Right lobe of liver (tissue), 6 donors: ENCODE data around the gene UROC1. TPM values are rescaled to one million over a fixed set of nuclear protein-coding genes. Genes with fewer than 3 reads are reported as not detected.

Experiments used
- ATAC-seq, 4 donors: fragments of 200-7000 bp; cut with Tn5 transposase; one replicate each; pipeline ENCODE4 v1.9.1; 2020; ENCODE audit warnings: mild to moderate bottlenecking in 4 of 4, moderate library complexity in 4 of 4
- DNase-seq, 3 donors: peaks; one replicate each; pipeline ENCODE4 v3.0.0-alpha.2; 2020
- H3K27ac ChIP-seq, 3 donors: fragments of 200-600 bp; one replicate each; pipeline ENCODE4 v1.8.0; 2022
- H3K27me3 ChIP-seq, 2 donors: fragments of 200-600 bp; one replicate each; pipeline ENCODE4 v1.8.0; 2022
- H3K36me3 ChIP-seq, 4 donors: fragments of 200-600 bp; sonication (generic) in 1 of 4; one replicate each; pipeline versions ENCODE4 v1.5.1 to v1.8.0; 2017 to 2022; ENCODE audit warnings: control low read depth in 1 of 4
- H3K4me1 ChIP-seq, 4 donors: fragments of 200-600 bp; sonication (generic) in 1 of 4; one replicate each; pipeline versions ENCODE4 v1.5.1 to v1.8.0; 2017 to 2022; ENCODE audit warnings: control low read depth in 1 of 4
- H3K4me3 ChIP-seq, 3 donors: fragments of 200-600 bp; one replicate each; pipeline ENCODE4 v1.8.0; 2022
- H3K9me3 ChIP-seq, 4 donors: fragments of 200-600 bp; sonication (generic) in 1 of 4; one replicate each; pipeline versions ENCODE4 v1.5.1 to v1.8.0; 2017 to 2022; ENCODE audit warnings: control low read depth in 1 of 4
- POLR2A ChIP-seq: fragments of 450-650 bp; IDR thresholded peaks from one replicate; pipeline ENCODE4 v1.6.1; 2017; ENCODE audit warnings: antibody characterized with exemption, mild to moderate bottlenecking
- WGBS: methylation state at CpG from one replicate; pipeline ENCODE4 v1.1.6; 2018; ENCODE audit warnings: low coverage, low lambda C conversion rate; ENCODE audit not compliant: insufficient coverage; ENCODE audit errors: missing lambda C conversion rate; 5-methylcytosine and 5-hydroxymethylcytosine counted together
- intact Hi-C, 2 donors: fragments of 100-400 bp; cut with DNase I; formaldehyde crosslinking; loops; one replicate each; pipeline versions ENCODE4 v1.11.2 to v1.14.1; 2022
- total RNA-seq, 6 experiments: library from RNA; depleted of rRNA in 2 of 6; stranded (reverse); fragments of >200 nt in 2 of 6; fragmentation: NEBNext Ultra II Directional in 3 of 6; extraction: Animal tissue kit (Norgen Biotek cat#: 25700) in 3 of 6; gene quantifications; one replicate each; pipeline versions ENCODE4 v1.1.0 to v1.2.4, GENCODE V29; 2016 to 2023
- TF ChIP-seq, protein P1 (sequence below), 4 donors: fragments of 200-600 bp in 3 of 4; fragments of 450-650 bp in 1 of 4; IDR thresholded peaks; one replicate each; pipeline versions ENCODE4 v1.5.1 to v1.8.0; 2016 to 2022; ENCODE audit warnings: antibody characterized with exemption in 4 of 4, mild to moderate bottlenecking in 2 of 4
- donor health status: DM: no; HTN: yes; CAD: no.
- donor health status: DM: no; HTN: no; CAD: no.
- donor health status: DM: no; HTN: no; CAD: no.
- donor health status: DM: no; HTN: yes; CAD: no.
- donor health status: DM: no; HTN: yes; CAD: no.

Gene UROC1
- total RNA-seq, 6 experiments from 2014 or later = 15.1 to 101 (median 55.8) TPM

DNA sequence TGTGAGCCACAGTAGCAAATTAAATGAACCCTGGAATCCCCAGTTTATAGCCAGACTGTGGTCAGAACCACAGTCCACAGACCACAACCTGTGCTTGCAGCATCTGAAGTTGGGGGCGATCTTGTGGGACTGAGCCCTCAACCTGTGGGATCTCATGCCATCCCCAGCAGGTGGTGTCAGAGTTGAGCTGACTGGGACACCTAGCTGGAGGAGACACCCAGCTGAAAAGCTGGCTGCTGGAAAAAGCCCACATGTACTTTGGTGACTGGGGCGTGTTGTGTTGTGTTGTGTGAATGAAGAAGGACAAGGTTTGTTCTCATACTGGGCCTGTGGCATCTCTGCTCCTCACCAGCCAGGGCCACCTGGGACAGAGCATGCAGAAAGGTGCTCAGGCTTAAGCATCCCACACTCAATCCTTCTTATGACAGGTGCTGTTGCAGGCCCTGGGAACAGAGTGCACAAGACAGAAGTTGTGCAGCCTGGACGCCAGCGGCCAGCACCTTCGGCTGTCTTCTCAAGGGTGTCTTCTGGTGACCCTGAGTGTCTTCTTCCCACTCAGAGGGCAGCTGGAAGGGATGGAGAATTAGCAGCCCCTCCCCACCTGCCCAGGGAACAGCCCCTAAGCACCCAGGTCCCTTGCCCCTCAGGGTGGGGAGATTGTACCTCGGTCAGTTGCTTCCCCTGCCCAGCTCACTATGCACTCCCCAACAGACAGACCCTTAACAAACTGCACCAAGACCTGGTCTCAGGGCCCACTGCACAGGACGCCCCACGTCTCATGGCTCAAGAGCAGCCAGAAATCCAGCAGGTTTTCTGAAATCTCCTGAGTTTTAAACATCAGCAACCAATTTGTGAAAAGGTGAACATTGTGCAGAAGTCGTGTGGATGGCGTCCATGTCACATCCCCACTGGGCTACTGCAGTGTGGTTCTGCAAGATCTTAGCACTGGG, 2.2 kb upstream of the UROC1 start:
- Histone ChIP-seq H3K36me3 (no peaks in the 10 kb centered on the region), H3K4me1 (peaks cover 0 to 49% (median 17%) of the 10 kb centered on the region in 4 donors), H3K9me3 (no peaks in the 10 kb centered on the region), H3K27me3 (no peaks in the 10 kb centered on the region), H3K4me3 (no peak overlapping the region), H3K27ac (no peak overlapping the region)
- 81% methylated on average over 2 of the region's 10 CpGs for WGBS
- intact Hi-C loops = no loop called here
- ATAC-seq (no peak), DNase-seq (peak in 2 of 3 donors; percentile 20 to 39)
- no peak for TF ChIP-seq POLR2A
- TF ChIP-seq, protein P1, sequence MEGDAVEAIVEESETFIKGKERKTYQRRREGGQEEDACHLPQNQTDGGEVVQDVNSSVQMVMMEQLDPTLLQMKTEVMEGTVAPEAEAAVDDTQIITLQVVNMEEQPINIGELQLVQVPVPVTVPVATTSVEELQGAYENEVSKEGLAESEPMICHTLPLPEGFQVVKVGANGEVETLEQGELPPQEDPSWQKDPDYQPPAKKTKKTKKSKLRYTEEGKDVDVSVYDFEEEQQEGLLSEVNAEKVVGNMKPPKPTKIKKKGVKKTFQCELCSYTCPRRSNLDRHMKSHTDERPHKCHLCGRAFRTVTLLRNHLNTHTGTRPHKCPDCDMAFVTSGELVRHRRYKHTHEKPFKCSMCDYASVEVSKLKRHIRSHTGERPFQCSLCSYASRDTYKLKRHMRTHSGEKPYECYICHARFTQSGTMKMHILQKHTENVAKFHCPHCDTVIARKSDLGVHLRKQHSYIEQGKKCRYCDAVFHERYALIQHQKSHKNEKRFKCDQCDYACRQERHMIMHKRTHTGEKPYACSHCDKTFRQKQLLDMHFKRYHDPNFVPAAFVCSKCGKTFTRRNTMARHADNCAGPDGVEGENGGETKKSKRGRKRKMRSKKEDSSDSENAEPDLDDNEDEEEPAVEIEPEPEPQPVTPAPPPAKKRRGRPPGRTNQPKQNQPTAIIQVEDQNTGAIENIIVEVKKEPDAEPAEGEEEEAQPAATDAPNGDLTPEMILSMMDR (IDR thresholded peaks at IDR 0.05) = peak in 1 of 4 donors; percentile 6

DNA sequence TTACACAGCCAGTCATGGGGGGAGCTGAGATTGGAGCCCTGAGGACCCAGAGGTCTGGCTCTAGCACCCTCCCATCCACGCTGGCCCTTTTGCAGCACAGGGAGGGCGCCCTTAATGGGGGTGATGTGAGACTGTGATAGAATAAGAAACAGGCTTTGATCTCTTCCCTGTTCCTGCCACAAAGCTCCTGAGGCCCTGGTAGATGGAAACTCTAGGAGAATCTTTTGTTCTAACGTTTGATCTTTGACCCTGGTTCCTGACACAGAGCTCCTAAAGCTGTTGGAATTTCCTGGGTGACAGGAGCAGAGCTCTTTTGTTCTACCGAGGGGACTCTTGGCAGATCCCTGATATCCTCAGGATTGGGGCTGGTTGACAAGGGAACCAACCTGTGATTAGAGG, 1.2 kb upstream of the UROC1 start:
- no peak for DNase-seq
- Histone ChIP-seq H3K36me3 (no peaks in the 10 kb centered on the region), H3K4me1 (peaks cover 0 to 52% (median 17%) of the 10 kb centered on the region in 4 donors), H3K27ac (peak overlapping the region in 1 of 3 donors; percentile 84), H3K27me3 (no peaks in the 10 kb centered on the region), H3K4me3 (no peak overlapping the region), H3K9me3 (no peaks in the 10 kb centered on the region)
- ATAC-seq = no peak
- TF ChIP-seq POLR2A = no peak
- TF ChIP-seq, protein P1 (IDR thresholded peaks at IDR 0.05) = no peak
- intact Hi-C loops = no loop called here
- WGBS = 52% methylated on average over 2 of the region's 4 CpGs

DNA sequence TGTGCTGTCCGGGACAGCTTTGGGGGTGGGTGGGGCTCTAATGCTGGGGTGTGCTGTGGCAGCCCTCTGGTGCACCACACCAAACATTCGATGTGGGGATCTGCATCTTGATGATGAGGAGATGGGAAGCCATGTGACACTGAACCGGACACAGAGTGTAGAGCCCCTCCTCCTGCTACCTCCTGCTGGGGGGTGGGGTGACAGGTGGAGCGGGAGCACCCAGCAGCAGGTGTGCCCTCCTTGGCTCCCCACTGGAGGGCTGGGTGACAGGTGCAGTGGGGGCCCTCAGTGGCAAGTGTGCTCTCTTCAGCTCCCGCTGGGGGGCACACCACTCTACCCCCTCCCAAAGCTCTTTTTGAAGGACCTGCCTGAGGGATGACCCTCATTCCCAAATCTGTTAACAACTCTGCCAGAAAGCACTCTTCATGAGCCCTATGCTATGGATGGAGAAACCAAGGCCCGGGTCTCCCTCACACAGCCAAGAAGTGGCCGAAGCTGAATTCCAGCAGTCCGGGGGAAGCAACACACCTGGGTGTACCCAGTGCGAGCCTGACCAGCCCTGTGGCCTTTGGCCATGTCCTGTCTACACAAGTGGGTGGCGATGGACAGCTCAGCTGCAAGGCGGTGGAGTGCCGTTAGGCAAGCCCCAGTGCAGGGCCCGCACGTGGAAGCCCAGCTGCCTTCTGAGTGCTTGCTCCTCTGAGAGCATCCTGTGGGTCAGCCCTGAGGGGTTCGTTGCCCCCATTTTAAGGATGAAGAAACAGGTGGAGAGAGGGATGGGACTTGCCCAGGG, 609 bp upstream of the UROC1 start:
- no peaks in the 10 kb centered on the region for H3K27me3 ChIP-seq
- peak; percentile 67 to 75 (median 70) for ATAC-seq
- 27% methylated on average over 2 of the region's 15 CpGs for WGBS
- TF ChIP-seq, protein P1 (IDR thresholded peaks at IDR 0.05) = no peak
- no peak for TF ChIP-seq POLR2A
- peak overlapping the region in 2 of 3 donors; percentile 60 to 84 for H3K27ac ChIP-seq
- H3K36me3 ChIP-seq = no peaks in the 10 kb centered on the region
- peak; percentile 84 to 92 (median 90) for DNase-seq
- intact Hi-C loops = no loop called here
- H3K9me3 ChIP-seq = no peaks in the 10 kb centered on the region
- peaks cover 0 to 55% (median 15%) of the 10 kb centered on the region in 4 donors for H3K4me1 ChIP-seq
- peak overlapping the region in 1 of 3 donors; percentile 16 for H3K4me3 ChIP-seq

DNA sequence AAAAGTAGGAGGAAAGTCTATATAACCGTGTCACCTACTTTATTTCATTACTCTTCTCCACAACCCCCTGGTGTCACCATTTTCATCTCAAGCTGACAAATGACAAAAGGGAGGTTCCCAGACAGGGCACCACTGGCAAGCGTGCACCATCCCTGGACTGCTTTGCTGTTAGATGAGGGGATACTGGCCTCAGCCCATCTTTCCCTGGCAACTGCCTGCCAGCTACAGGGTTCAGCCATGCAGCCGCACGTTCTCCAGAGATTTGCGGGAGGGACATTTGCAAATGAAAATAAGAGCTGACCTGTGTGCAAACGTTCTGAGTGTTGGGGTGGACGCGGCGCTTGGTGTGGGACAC, 660 bp downstream of the UROC1 start:
- Histone ChIP-seq H3K9me3 (no peaks in the 10 kb centered on the region), H3K4me3 (peak overlapping the region; percentile 37 to 81 (median 40)), H3K4me1 (peaks cover 0 to 54% (median 13%) of the 10 kb centered on the region in 4 donors), H3K36me3 (no peaks in the 10 kb centered on the region), H3K27ac (peak overlapping the region in 2 of 3 donors; percentile 19 to 84), H3K27me3 (no peaks in the 10 kb centered on the region)
- 32% methylated on average over 6 of the region's 9 CpGs for WGBS
- no peak for ATAC-seq
- DNase-seq = no peak
- intact Hi-C loops = no loop called here
- TF ChIP-seq, protein P1 (IDR thresholded peaks at IDR 0.05) = no peak
- TF ChIP-seq POLR2A = no peak
